ENCODE data around the gene CCNK.

Gene CCNK

DNA sequence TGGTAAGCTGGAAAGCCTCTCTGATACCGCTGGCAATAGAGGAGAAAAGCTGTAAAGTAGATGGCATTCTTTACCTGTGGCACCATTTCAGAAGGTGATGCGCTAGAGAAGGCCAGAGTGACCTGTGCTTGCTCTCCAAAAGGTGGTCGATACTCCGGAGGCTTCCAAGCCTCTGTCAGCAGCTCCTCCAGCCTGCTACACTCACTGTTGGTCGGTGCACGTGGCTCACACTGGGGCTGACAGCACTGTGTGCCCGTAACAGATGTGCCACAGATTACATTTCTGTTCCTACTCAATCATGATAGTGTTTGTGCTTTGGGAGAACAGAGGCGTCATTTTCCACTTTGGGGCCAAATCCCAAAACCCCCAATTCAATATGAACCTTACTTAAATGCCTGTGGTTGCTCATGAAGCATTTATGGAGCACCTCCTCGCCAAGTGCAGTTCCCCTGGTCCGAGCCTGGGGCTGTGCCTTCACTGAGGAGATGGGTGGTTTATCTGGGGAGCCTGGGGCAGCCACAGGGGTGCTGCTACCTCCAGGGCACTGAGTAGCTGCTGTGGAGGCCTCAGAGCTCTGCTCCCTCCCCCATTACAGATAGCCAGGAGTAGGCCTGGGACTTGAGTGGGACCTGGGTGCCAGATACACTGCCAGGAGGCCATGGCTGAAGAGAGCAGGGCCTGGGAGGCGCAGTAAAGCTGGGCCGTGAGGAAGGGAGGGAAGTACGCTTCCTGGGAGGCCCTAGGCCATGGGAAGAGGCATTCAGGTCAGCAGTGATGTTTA lies 26.8 kb downstream of the CCNK start:
- DNase-seq (ENCODE audit: low read depth) = no peak

DNA sequence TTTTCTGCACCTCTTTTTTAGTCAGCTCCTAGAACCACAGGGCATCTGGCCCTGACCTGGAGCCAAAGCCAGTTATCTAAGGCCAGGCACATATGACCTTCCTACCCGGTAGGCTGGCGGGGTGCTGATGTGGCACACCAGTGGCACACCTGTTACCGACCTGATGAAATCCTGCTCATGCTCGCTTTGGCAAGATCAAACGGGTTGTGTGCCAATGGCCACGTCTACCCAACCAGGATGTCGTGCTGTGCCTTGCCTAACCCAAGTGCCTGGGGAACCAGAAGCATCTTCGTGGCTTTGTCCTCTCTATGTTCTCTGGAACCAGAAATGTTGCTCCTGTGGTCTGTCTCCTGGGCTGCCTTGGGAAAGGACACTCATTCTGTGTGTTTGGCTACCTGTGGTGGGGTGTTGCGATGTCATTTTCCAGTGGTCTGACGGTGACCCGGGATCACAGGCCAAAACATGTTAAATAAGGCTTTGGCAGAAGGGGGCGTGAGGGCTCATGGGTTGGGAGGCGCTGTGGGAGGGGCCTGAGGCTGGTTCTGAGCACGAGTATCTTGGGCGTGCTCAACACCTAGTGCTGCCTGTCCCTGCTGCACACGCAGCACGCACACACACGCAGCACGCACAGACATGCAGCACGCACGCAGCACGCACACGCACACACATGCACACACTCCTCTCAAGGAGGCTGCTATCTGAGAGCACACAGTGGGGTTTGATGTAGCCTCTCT lies 27.9 kb downstream of the CCNK start:
- DNase-seq (ENCODE audit: low read depth) = no peak

DNA sequence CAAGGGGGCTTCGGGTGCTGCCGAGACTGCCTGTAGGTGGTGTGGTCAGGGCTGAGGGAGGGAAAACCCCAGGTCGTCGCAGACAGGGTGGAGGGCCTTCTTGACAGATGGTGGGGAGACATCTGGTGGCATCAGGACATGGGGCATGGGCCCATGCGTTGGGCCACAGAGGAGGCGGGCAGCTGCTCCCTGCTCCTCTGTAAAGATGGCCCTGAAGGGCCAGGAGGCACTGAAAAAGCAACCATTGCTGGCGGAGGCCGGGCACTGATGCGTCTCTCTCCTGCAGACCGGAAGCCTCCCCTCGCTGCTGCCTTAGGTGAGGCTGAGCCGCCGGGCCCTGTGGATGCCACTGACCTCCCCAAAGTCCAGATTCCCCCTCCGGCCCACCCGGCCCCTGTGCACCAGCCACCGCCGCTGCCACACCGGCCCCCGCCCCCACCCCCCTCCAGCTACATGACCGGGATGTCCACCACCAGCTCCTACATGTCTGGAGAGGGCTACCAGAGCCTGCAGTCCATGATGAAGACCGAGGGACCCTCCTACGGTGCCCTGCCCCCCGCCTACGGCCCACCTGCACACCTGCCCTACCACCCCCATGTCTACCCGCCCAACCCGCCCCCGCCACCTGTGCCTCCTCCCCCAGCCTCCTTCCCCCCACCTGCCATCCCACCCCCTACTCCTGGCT lies 28.8 kb downstream of the CCNK start:
- DNase-seq (ENCODE audit: low read depth) = no peak

GRCh38 chr14:99510556-99511139 lies 29.4 kb downstream of the CCNK start:
- DNase-seq (ENCODE audit: low read depth) = no peak

GRCh38 chr14:99511421-99512109 lies 30.4 kb downstream of the CCNK start:
- no peak for DNase-seq (ENCODE audit: low read depth)

- no peak for DNase-seq (ENCODE audit: low read depth)
Measured at GRCh38 chr14:99512110-99512449, 30.9 kb downstream of the CCNK start.

GRCh38 chr14:99512571-99513182 lies 31.5 kb downstream of the CCNK start:
- no peak for DNase-seq (ENCODE audit: low read depth)

- DNase-seq (ENCODE audit: low read depth) = no peak
Measured at GRCh38 chr14:99513183-99513694, 32.0 kb downstream of the CCNK start.

- no peak for DNase-seq (ENCODE audit: low read depth)
Measured at GRCh38 chr14:99513946-99514551, 32.8 kb downstream of the CCNK start.

DNA sequence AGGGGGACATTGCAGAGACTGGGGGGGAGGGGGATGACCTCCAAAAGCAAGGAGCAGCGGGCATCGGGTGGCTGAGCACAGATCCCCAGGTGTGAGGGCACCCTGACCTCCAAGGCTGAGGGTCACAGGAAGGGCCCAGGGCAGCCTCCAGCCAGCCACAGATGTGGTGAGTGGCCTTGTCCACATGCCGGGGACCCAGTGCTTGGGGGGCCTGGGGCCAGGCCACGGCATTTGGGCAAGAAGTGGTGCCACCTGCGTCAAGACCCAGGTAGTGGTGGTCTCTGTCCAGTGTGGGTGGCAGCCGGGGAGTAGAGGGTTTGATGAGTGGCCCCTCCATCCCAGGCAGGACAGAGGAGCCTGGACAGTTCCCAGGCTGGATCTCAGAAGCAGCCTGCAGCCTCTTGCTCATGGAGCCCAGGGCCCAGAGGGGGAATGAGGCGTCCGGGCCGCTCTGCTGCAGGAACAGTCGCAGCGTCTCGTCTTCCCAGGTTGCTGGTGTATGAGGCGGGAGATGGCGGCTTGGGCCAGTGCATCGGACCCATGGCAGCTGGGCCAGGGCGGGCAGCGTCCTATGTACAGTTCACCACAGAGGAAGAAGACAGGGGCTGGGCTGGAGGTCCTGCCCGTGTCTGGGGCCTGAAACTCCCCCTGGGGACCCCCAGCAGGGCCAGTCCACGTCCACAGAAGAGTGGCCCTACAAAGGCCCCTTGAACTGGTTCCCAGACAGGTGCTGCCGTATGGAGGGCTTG lies 33.5 kb downstream of the CCNK start:
- DNase-seq (ENCODE audit: low read depth) = no peak

DNA sequence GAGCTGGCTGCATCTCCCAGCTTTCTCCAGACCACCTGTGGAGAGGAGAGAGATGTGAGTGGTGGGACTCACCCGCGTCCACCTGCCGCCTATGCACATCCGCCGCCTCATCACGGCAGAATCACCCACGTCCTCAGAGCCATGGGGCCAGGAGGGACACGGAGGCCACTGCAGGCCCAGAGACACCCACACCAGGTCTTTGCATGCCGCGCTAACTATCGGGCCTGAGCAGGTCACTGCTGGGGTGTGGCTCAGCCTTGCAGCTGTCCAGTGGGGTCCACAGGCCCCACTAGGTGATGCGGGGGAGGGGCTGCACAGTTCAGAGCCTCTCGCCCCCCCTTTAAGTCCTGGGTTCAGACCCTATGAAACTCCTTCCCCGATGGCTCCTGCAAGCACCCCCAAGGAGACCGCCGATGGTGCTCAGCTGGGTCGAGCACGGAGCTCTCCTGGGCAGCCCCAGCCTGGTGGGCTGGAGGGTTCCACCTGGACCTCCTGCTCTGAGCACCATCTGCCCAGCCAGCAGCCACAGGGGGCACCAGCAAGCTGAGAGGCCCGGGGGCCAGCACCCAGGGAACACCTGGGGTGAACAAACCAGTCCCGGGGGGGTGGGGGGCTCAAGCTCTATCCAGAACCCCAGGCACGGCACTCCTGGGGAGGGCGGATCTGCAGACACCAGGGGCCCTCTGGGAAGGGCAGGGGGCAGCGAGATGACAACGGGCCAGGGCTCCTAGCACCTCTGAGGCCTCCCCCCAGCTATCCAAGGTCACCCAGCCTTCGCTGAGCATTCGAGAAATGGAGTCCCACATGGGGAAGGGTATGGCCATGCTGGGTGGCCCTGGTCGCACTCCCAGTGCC lies 34.3 kb downstream of the CCNK start:
- no peak for DNase-seq (ENCODE audit: low read depth)

- DNase-seq (ENCODE audit: low read depth) = no peak
Measured at GRCh38 chr14:99516156-99516870, 35.1 kb downstream of the CCNK start.

DNA sequence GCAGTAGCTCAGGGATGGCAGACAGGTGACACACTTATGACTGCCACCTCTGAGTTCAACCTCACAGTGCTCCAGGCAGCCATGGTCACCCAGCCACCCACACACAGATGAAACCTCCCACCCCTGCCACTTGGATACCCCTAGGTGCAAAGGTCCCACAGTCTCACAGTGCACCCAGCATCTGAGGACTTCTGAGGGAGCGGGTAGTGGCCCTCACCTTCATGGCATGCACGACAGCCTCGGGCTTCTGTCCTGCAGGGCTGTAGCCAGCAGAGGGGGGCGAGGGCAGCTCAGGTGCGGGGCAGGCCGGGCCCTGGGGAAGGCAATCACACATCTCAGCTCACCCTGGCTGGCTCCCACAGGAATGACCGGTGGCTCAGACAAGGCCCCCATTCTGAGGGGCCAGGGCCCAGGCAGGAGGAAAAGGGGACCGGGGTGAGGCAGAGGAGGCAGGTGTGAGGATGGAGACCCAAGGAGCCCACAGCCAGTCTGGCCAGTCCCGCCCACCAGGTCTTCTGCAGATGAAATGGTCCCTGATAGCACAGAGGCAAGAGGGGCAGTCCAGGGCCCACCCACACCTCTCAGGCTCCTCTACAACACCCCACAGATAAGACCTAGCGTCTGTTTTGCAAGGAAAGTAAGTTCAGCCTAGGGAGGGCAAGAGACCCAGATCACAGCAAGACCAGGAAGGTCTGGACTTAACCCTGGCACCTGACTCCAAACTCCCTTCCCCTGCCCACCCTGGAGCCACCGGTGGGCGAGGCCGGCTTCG lies 35.8 kb downstream of the CCNK start:
- no peak for DNase-seq (ENCODE audit: low read depth)

DNA sequence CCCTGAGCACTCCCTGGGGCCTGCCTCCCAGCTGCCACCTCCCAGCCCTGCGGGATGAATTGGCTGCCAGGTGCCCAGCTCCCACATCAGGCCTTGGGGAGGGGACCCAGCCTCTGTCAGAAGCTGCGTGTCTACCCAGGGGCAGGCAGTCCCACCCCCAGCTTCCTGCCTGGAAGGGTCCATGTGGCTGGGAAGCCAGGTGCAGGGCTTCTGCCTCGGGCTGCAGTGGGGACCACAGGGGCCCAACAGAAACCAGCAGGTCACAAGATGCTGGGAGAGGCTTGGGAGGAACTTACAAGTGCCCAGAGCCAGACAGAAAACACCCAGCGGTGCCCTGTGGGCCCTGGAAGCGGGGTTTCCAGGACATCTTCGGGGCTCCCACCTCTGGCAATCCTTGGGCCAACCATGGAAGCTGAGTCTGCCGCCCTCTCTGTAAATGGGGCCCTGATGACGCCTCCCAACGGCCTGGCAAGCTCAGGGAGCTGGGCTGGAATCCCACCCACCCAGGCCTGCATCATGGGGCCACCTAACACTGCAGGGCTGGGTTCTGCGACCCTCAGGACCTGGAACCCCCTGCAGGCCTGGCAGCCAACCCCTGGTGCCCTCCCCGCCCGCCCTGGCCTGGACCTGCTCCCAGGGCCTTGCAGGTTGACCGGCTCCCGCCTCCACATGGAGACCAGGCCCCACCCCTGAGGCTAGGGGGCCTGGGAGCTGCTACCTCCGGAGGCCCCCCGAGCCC lies 36.6 kb downstream of the CCNK start:
- DNase-seq (ENCODE audit: low read depth) = no peak

- DNase-seq (ENCODE audit: low read depth) = peak; percentile 16
Measured at GRCh38 chr14:99518441-99519346, 37.5 kb downstream of the CCNK start.

DNA sequence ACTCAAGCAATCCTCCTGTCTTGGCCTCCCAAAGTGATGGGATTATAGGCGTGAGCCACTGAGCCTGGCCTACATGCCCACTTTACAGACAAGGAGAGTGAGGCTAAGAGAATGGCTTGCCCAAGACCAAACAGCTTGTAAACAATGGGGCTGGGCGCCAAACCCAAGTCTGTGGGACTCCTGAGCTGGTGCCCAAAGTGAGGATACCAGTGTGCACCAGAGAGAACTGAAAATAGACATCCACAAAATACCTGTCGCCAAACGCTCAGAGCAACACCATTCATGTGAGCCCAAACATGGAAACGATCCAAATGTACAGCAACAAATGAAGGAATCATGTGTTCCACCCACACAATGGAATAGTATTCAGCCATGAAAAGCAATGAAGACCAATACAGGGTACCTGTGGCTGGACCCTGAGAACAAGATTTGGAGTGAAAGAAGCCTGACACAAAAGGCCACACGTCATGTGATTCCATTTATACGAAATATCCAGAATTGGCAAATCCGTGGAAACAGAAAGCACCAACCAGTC lies 38.2 kb downstream of the CCNK start:
- no peak for DNase-seq (ENCODE audit: low read depth)
